Measurements from ENCODE around the gene TMEM52B.
A peak's percentile ranks its signal among the peaks of the same experiment; 100 is the strongest.

Gene TMEM52B

DNA sequence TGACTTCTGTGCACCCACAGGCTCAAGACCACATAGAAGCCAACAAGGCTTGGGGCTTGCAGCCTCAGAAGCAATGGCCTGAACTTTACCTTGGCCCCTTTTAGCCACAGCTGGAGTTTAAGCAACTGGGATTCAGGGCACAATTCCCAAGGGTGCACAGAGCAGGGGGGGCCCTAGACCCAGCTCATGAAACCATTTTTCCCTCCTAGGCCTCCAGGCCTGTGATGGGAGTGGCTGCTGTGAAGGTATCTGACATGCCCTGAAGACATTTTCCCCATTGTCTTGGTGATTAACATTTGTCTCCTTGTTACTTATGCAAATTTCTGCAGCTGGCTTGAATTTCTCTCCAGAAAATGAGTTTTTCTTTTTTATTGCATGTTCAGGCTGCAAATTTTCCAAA, 55.7 kb downstream of the TMEM52B start:
- TF ChIP-seq, protein P1, sequence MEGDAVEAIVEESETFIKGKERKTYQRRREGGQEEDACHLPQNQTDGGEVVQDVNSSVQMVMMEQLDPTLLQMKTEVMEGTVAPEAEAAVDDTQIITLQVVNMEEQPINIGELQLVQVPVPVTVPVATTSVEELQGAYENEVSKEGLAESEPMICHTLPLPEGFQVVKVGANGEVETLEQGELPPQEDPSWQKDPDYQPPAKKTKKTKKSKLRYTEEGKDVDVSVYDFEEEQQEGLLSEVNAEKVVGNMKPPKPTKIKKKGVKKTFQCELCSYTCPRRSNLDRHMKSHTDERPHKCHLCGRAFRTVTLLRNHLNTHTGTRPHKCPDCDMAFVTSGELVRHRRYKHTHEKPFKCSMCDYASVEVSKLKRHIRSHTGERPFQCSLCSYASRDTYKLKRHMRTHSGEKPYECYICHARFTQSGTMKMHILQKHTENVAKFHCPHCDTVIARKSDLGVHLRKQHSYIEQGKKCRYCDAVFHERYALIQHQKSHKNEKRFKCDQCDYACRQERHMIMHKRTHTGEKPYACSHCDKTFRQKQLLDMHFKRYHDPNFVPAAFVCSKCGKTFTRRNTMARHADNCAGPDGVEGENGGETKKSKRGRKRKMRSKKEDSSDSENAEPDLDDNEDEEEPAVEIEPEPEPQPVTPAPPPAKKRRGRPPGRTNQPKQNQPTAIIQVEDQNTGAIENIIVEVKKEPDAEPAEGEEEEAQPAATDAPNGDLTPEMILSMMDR (IDR thresholded peaks at IDR 0.05; ENCODE audit: low read depth, low read length): no peak
- H3K4me3 ChIP-seq (ENCODE audit: low read depth, low read length): no peak overlapping the region

DNA sequence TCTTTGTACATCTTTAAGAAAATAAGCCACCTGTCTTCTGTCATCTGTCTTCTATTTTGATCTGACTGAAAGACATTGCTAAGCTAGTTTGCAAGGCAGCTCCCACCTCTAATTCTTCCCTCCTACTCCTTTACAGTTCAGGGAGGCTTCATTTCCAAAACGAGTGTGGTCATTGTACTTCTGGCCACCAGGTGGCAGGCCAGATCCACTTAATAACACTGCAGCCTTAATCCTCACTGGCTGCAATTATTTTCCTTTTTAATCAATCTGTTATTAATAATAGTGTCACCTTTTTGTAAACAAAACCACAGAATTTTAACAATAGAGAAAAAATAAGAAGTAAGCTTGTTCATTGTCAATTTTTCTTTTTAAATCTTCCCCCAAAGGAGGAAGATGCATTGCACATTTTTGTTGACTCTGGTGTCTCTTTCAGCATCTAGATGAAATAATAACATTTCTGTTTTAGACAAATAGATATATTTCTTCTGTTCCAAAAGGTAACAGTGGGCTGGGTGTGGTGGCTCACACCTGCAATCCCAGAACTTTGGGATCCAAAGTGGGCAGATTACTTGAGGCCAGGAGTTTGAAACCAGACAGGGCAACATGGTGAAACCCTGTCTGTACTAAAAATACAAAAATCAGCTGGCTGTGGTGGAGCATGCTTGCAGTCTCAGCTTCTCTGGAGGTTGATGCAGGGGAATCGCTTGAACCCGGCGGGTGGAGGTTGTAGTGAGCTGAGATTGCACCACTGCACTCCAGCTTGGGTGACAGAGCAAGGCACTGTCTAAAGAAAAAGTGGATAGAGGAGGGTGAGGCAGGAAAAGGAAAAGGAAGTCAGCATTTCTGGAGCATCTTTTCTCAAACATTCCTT, 57.2 kb downstream of the TMEM52B start:
- H3K4me3 ChIP-seq (ENCODE audit: low read depth, low read length): no peak overlapping the region
- TF ChIP-seq, protein P1 (IDR thresholded peaks at IDR 0.05; ENCODE audit: low read depth, low read length): peak; percentile 59

DNA sequence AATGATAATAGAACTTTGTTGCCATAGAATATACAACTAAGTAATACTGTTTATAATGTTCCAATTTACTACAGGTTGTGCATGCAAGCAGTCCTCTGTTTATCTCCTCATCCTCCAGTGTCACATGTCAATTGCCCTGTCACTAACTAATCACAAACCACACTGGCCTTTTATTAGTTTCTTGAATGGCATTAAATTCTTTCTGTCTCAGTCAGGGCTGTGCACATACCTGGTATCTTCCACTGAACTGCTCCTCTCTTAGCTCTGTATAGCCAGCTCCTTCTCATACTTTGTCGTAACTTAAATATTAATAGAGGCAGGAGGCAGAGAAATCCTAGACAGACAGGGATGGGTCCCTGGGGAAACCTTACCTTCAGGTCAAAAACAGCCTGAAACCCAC, 57.9 kb downstream of the TMEM52B start:
- TF ChIP-seq, protein P1 (IDR thresholded peaks at IDR 0.05; ENCODE audit: low read depth, low read length): no peak
- H3K4me3 ChIP-seq (ENCODE audit: low read depth, low read length): no peak overlapping the region

DNA sequence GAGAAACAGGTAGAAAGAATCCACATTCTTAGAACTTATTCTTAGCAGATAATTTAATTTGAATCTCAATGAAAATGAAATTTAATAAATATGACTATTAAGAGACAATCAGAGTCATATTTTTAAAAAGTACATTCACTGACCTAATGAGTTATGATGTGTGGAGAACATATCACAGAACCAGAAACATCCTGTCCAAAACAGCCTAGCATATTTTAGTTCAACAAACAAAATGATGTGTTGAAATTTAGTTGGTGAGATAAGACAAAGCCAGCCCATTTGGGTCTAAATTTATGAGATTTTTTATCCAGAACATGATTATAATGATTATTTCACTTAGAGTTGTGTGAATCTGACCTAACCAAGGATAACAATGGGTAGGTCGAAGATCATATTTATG, 59.7 kb downstream of the TMEM52B start:
- TF ChIP-seq, protein P1 (IDR thresholded peaks at IDR 0.05; ENCODE audit: low read depth, low read length): no peak

DNA sequence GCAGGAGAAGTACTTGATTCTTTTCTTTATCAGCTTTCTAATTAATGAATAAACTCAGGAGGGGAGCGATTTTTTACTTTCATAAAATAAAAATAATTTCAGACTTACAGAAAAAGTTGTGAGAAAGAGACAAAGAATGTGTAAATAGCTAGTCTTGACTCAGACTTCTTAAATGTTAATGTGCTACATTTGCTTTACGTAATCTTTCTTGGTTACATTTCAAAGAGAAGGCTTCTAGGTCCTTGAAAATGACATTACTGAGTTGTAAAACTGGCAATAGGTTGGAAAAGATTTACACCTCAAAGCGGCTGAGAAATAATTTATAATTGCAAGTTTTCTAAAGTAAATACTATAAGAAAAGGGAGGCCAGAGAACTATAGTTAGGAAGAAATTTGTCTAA, 62.5 kb downstream of the TMEM52B start:
- no peak overlapping the region for H3K4me3 ChIP-seq (ENCODE audit: low read depth, low read length)
- TF ChIP-seq, protein P1 (IDR thresholded peaks at IDR 0.05; ENCODE audit: low read depth, low read length): no peak

More for the DNA sequence above, 59.7 kb downstream of the TMEM52B start:
- H3K4me3 ChIP-seq (ENCODE audit: low read depth, low read length): no peak overlapping the region
